WTC11 (cell line): ENCODE data around the gene MFSD11. TPM values are rescaled to one million over a fixed set of nuclear protein-coding genes. Genes with fewer than 3 reads are reported as not detected.

Source experiments
- CBFB ChIP-seq: sonication (generic); formaldehyde crosslinking; IDR thresholded peaks from 2 replicates; pipeline ENCODE4 v1.8.1; 2022; ENCODE audit warnings: mild to moderate bottlenecking, low read depth, missing genetic modification reagents
- E2F4 ChIP-seq: sonication (generic); formaldehyde crosslinking; IDR thresholded peaks from 2 replicates; pipeline ENCODE4 v1.8.1; 2022; ENCODE audit warnings: low read depth, mild to moderate bottlenecking, moderate library complexity, missing genetic modification reagents, borderline replicate concordance
- FOXP1 ChIP-seq: sonication (generic); formaldehyde crosslinking; IDR thresholded peaks from 2 replicates; pipeline ENCODE4 v1.8.0; 2022; ENCODE audit warnings: missing genetic modification reagents, mild to moderate bottlenecking, moderate library complexity, borderline replicate concordance
- FOXP4 ChIP-seq: sonication (generic); formaldehyde crosslinking; IDR thresholded peaks from 2 replicates; pipeline ENCODE4 v1.8.0; 2022; ENCODE audit warnings: mild to moderate bottlenecking, missing genetic modification reagents
- GRHL2 ChIP-seq: fragments of 250-450 bp; sonication (Bioruptor Pico); IDR thresholded peaks from 2 replicates; pipeline ENCODE4 v1.8.0; 2022; ENCODE audit warnings: mild to moderate bottlenecking, moderate library complexity; ENCODE audit not compliant: insufficient replicate concordance, severe bottlenecking
- GTF2I ChIP-seq: fragments of 250-450 bp; sonication (Bioruptor Pico); conservative IDR thresholded peaks from 2 replicates; pipeline ENCODE4 v1.4.0; 2021; ENCODE audit warnings: mild to moderate bottlenecking
- HMGA2 ChIP-seq: fragments of 250-450 bp; sonication (Bioruptor Pico); IDR thresholded peaks from 2 replicates; pipeline ENCODE4 v1.4.0; 2021; ENCODE audit warnings: mild to moderate bottlenecking, moderate library complexity
- HMGXB4 ChIP-seq: sonication (generic); formaldehyde crosslinking; IDR thresholded peaks from 2 replicates; pipeline ENCODE4 v1.8.1; 2023; ENCODE audit warnings: mild to moderate bottlenecking, moderate library complexity, missing genetic modification reagents
- MAX ChIP-seq: sonication (generic); formaldehyde crosslinking; IDR thresholded peaks from 2 replicates; pipeline ENCODE4 v1.8.0; 2022; ENCODE audit warnings: mild to moderate bottlenecking, missing genetic modification reagents
- MXD4 ChIP-seq: fragments of 250-450 bp; sonication (Bioruptor Pico); IDR thresholded peaks from 2 replicates; pipeline ENCODE4 v1.8.0; 2021; ENCODE audit warnings: mild to moderate bottlenecking, moderate library complexity, borderline replicate concordance
- MYBL2 ChIP-seq: sonication (generic); formaldehyde crosslinking; IDR thresholded peaks from 2 replicates; pipeline ENCODE4 v1.8.1; 2023; ENCODE audit warnings: mild to moderate bottlenecking, moderate library complexity, missing genetic modification reagents
- NFATC4 ChIP-seq: fragments of 250-450 bp; sonication (Bioruptor Pico); IDR thresholded peaks from 2 replicates; pipeline ENCODE4 v1.9.0; 2021; ENCODE audit warnings: mild to moderate bottlenecking
- NR1H2 ChIP-seq: sonication (generic); formaldehyde crosslinking; IDR thresholded peaks from 2 replicates; pipeline ENCODE4 v1.9.0; 2021; ENCODE audit warnings: mild to moderate bottlenecking, moderate library complexity, missing genetic modification reagents
- RELA ChIP-seq: sonication (generic); formaldehyde crosslinking; IDR thresholded peaks from 2 replicates; pipeline ENCODE4 v1.8.1; 2022; ENCODE audit warnings: missing genetic modification reagents, mild to moderate bottlenecking, borderline replicate concordance
- SMAD3 ChIP-seq: sonication (generic); formaldehyde crosslinking; IDR thresholded peaks from 2 replicates; pipeline ENCODE4 v1.8.0; 2022; ENCODE audit warnings: missing genetic modification reagents, mild to moderate bottlenecking, borderline replicate concordance
- USF1 ChIP-seq: sonication (generic); formaldehyde crosslinking; IDR thresholded peaks from 2 replicates; pipeline ENCODE4 v1.8.0; 2022; ENCODE audit warnings: mild to moderate bottlenecking, missing genetic modification reagents
- USF2 ChIP-seq: sonication (generic); formaldehyde crosslinking; IDR thresholded peaks from 2 replicates; pipeline ENCODE4 v1.8.1; 2023; ENCODE audit warnings: mild to moderate bottlenecking, missing genetic modification reagents, moderate library complexity
- ZNF138 ChIP-seq: sonication (generic); formaldehyde crosslinking; conservative IDR thresholded peaks from 2 replicates; pipeline ENCODE4 v1.8.1; 2022; ENCODE audit warnings: mild to moderate bottlenecking, moderate library complexity, missing genetic modification reagents
- ZNF281 ChIP-seq: sonication (generic); formaldehyde crosslinking; IDR thresholded peaks from 2 replicates; pipeline ENCODE4 v1.8.0; 2023; ENCODE audit warnings: mild to moderate bottlenecking, missing genetic modification reagents
- ZNF317 ChIP-seq: sonication (generic); formaldehyde crosslinking; IDR thresholded peaks from 2 replicates; pipeline ENCODE4 v1.8.1; 2023; ENCODE audit warnings: low read depth, mild to moderate bottlenecking, moderate library complexity, missing genetic modification reagents, borderline replicate concordance
- ZNF396 ChIP-seq: fragments of 250-450 bp; sonication (Bioruptor Pico); IDR thresholded peaks from 2 replicates; pipeline ENCODE4 v1.8.0; 2021; ENCODE audit warnings: mild to moderate bottlenecking, moderate library complexity, borderline replicate concordance
- ZNF416 ChIP-seq: fragments of 250-450 bp; sonication (Bioruptor Pico); IDR thresholded peaks from 2 replicates; pipeline ENCODE4 v1.9.0; 2021; ENCODE audit warnings: mild to moderate bottlenecking, inconsistent platforms
- total RNA-seq: library from RNA; stranded (reverse); gene quantifications from 3 replicates; pipeline ENCODE4 v1.2.3, GENCODE V29; 2021
- TF ChIP-seq, protein P1 (sequence below): sonication (generic); formaldehyde crosslinking; IDR thresholded peaks from 2 replicates; pipeline ENCODE4 v1.8.0; 2023; ENCODE audit warnings: missing genetic modification reagents, mild to moderate bottlenecking, borderline replicate concordance

MFSD11 gene
- total RNA-seq, 1 experiment from 2014 or later, result 16.6 TPM

DNA sequence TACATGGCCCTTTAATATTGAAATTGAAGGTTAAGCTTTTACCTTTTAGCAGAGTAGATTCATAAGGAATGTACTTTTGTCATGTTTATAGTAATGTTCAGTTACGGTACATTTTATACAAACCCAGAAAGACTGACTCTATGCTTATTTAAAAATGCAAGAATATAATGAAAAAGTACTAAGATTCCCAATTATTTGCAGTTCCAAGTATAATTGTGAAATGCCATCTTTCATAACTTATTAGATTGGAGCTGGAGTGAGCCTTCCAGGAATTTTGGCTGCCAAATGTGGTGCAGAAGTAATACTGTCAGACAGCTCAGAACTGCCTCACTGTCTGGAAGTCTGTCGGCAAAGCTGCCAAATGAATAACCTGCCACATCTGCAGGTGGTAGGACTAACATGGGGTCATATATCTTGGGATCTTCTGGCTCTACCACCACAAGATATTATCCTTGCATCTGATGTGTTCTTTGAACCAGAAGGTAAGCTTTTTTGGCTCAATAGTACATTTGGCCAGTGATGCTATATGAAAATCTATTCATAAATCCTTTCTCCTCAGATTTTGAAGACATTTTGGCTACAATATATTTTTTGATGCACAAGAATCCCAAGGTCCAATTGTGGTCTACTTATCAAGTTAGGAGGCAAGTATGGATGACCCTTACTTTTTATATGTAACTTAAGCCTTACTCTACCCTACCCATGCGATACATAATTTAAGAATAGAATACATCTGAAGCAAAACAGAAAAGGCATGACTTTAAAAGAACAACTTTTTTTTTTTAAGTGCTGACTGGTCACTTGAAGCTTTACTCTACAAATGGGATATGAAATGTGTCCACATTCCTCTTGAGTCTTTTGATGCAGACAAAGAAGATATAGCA, 4.9 kb upstream of the MFSD11 start (continued):
- TF ChIP-seq ZNF281 (no peak), FOXP1 (CRISPR knock-in tag) (no peak), HMGXB4 (CRISPR knock-in tag) (no peak), USF1 (CRISPR knock-in tag) (no peak), NR1H2 (no peak), GRHL2 (no peak), MXD4 (CRISPR knock-in tag) (no peak), ZNF416 (CRISPR knock-in tag) (no peak), MAX (CRISPR knock-in tag) (no peak), GTF2I (CRISPR knock-in tag) (no peak), USF2 (no peak), FOXP4 (CRISPR knock-in tag) (no peak), E2F4 (no peak), ZNF317 (no peak), ZNF396 (CRISPR knock-in tag) (no peak), CBFB (CRISPR knock-in tag) (no peak), HMGA2 (CRISPR knock-in tag) (no peak), RELA (CRISPR knock-in tag) (no peak), NFATC4 (CRISPR knock-in tag) (peak; percentile 83; the same call in 1 of the 2 replicates), SMAD3 (CRISPR knock-in tag) (no peak), ZNF138 (no peak), MYBL2 (CRISPR knock-in tag) (no peak)
- TF ChIP-seq, protein P1, sequence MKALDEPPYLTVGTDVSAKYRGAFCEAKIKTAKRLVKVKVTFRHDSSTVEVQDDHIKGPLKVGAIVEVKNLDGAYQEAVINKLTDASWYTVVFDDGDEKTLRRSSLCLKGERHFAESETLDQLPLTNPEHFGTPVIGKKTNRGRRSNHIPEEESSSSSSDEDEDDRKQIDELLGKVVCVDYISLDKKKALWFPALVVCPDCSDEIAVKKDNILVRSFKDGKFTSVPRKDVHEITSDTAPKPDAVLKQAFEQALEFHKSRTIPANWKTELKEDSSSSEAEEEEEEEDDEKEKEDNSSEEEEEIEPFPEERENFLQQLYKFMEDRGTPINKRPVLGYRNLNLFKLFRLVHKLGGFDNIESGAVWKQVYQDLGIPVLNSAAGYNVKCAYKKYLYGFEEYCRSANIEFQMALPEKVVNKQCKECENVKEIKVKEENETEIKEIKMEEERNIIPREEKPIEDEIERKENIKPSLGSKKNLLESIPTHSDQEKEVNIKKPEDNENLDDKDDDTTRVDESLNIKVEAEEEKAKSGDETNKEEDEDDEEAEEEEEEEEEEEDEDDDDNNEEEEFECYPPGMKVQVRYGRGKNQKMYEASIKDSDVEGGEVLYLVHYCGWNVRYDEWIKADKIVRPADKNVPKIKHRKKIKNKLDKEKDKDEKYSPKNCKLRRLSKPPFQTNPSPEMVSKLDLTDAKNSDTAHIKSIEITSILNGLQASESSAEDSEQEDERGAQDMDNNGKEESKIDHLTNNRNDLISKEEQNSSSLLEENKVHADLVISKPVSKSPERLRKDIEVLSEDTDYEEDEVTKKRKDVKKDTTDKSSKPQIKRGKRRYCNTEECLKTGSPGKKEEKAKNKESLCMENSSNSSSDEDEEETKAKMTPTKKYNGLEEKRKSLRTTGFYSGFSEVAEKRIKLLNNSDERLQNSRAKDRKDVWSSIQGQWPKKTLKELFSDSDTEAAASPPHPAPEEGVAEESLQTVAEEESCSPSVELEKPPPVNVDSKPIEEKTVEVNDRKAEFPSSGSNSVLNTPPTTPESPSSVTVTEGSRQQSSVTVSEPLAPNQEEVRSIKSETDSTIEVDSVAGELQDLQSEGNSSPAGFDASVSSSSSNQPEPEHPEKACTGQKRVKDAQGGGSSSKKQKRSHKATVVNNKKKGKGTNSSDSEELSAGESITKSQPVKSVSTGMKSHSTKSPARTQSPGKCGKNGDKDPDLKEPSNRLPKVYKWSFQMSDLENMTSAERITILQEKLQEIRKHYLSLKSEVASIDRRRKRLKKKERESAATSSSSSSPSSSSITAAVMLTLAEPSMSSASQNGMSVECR, result no peak
